Vagina (tissue), 2 donors: Measurements from ENCODE around the gene AKR1C1.

Source experiments
- CTCF ChIP-seq, 3 experiments: fragments of 450-650 bp in 2 of 3; fragments of 200-600 bp in 1 of 3; sonication (generic) in 1 of 3; IDR thresholded peaks; one replicate each; pipeline ENCODE4 v1.5.1; 2017 to 2019; ENCODE audit warnings: antibody characterized with exemption in 3 of 3, mild to moderate bottlenecking in 2 of 3, moderate library complexity in 2 of 3
- POLR2AphosphoS5 ChIP-seq, 2 donors: sonication (generic); formaldehyde crosslinking; IDR thresholded peaks; one replicate each; pipeline ENCODE4 v1.9.0; 2017; ENCODE audit warnings: antibody characterized with exemption in 2 of 2, mild to moderate bottlenecking in 2 of 2, low read depth in 1 of 2; ENCODE audit not compliant: insufficient read depth in 1 of 2

- TF ChIP-seq CTCF (IDR thresholded peaks at IDR 0.05) (no peak), POLR2AphosphoS5 (IDR thresholded peaks at IDR 0.05; ENCODE audit: insufficient read depth in 1 of 2, low read depth in 1 of 2) (no peak)
Observed at GRCh38 chr10:4953405-4953804, 9.8 kb upstream of the AKR1C1 start.
